CD4-positive, alpha-beta T cell treated with Interleukin-2 at 100 ng/mL for 4 hours (primary cell): Measurements from ENCODE around the gene RPS6KL1.

Experiments
- DNase-seq: peaks from one replicate; pipeline ENCODE4 v3.0.0-alpha.2; 2020; ENCODE audit warnings: low spot score

RPS6KL1 gene

DNA sequence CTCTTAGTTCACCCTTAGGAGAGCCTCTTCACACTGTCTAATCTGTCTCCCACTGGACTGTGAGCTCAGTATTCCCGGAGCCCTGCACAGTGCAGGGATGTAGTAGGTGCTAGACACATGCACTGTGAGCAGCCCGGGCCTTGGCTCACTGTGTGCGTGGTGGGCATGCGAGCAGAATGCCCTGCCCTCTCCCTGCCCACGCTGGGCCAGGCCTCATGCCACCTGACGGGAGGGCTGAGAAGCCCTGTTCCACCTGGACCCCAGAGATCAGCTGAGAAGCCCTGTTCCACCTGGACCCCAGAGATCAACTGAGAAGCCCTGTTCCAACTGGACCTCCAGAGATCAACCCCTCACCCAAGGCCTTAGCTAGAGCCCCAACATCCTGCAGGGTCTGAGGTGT is 10.9 kb downstream of the RPS6KL1 start:
- DNase-seq, result no peak

- DNase-seq, result no peak
Measured at GRCh38 chr14:74911704-74912103, 11.4 kb downstream of the RPS6KL1 start.

DNA sequence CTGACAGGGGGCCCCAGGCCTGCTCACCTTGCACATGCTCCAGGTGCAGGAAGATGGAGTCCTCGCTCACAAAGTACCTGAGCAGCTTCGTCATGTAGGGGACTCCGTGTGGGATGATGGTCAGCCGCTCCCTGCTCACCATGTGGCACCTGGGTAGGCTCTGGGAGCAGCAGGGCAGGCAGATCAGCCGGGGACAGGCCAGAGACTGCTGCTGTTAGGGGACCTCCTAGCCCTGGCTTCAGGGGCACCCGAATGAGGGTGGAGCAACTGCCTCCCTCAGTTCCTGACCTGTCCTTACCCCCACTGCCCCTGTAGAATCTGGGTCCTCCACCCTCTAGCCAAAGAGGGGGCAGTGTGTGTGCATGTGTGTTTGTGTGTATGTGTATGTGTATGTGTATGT is 11.8 kb downstream of the RPS6KL1 start:
- DNase-seq, result no peak

GRCh38 chr14:74910556-74910955 is 12.5 kb downstream of the RPS6KL1 start:
- DNase-seq, result no peak

DNA sequence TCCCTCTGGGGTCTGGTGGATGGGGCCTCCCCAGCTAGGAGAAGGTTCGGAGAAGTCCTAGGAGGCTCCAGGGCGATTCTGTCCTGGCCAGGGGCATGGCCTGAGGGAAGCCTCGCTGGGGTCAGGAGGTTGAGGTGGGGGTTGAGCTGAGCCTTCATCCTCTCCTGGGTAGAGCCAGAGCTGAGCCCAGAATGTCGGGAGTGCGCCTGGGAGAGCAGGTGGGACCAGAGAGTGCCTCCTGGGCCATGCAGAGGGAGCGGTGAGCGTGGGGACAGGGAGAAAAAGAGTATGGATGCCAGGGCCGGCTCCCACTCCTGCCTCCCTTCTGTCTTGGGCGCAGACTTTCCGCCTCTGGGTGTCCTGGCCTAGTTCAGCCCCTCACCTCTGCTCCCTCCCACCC is 13.1 kb downstream of the RPS6KL1 start:
- no peak for DNase-seq

DNA sequence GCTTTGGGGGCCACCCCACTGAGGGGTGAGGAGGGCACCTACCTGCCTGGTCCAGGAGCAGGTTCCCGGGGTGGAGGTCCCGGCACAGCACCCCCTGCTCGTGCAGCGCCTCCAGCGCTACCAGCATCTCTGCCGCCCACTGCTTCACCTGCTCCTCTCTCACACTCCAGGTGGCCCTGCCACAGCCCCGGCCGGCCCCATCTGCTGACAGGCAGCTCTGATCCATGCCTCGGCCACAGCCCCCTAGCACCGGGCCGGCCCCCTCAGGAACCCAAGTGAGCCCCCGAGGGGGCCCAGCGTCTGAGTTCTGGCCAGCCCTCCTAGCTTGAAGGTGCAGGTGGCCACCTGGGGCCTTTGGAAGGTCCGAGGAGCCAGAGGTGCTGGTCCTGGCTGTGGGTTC is 13.6 kb downstream of the RPS6KL1 start:
- no peak for DNase-seq

GRCh38 chr14:74908861-74909341 is 14.2 kb downstream of the RPS6KL1 start:
- DNase-seq, result no peak

DNA sequence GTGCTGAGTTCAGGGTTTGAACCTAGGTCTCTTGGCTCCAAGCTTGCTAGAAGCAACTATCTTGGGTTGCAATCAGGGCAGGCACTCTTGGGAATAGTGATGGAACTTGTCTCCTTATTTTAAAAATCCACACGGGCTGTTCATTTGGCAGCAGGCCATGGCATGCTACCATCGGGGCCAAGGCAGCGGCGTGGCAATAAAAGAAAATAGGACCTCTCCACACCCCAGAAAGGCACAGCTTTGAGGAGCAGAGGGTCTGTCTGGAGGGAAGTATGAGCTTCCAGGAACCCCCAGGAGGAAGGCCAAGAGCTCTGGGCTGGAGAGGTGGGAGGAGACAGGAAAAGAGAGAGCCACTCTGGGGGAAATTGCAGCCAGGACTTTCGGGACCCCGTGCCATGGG is 15.3 kb downstream of the RPS6KL1 start:
- DNase-seq, result no peak

GRCh38 chr14:74906925-74907521 is 16.0 kb downstream of the RPS6KL1 start:
- no peak for DNase-seq

DNA sequence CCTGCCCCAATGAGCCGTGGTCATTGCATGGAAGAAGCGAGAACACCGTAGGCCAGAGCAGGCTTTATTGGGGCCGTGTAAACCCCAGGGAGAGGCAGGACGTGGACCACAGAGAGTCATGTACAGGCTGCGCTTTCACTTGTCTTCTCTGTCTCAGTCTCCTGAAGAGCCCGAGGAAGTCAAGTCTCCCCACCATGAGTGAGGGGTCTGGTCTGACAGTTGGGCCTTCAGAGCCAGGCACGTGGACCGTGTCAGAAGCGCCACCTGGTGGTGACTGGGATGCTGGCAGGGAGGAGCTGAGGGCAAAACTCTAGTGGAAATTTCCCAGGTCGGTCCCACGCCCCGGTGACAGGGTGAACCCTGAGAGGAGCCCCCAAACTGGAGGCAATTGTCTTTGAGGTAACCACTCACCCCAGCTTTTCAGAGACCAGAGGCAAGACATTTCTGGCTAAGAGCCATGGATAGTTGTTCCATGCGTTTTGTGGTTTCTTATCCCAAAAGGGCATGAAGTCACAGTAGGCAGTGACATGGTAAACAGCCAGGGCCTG is 17.4 kb downstream of the RPS6KL1 start:
- peak; percentile 78 for DNase-seq

DNA sequence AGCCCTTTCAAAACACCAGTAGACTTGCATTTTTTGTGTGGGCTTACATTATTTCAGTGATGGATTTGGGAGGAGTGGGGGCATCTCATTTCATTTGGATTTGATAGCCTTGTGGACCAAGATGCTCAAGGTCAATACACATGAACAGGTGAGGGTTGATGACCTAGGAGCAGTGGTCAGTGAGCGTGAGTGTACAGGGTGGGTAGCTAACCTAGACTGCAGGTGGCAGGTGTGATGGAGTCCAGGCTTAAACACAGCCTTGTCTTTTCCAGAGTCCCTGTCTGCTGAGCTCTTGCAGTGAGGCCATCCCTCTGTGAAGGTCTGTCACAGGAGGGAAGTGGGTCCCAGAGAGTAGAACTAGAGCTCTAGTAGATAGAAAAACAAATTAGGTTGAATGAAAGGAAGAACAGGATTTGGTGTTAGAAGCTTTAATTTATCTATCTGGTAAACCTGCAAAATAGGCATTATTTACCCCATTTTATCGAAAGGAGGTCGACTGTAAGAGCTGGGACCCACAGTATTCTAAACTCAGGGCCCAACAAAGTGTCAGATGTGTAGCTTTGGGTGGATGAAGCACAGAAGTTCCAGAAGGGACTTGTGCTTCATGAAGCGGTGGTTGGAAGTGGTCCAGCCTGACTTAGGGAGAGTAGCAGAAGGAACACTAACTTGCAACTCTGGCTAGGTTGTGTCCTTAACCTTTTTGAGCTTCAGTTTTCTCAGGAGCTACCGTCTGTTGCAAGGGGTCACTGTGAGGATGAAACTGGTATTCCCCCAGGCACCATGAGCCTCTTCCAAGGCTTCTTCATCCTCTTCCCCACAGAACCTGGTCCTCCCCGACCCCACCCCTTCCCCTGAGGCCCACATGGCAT is 18.2 kb downstream of the RPS6KL1 start:
- DNase-seq, result no peak

GRCh38 chr14:74902941-74903705 is 19.9 kb downstream of the RPS6KL1 start:
- no peak for DNase-seq

- DNase-seq, result no peak
Measured at GRCh38 chr14:74898694-74899093, 24.4 kb downstream of the RPS6KL1 start.

GRCh38 chr14:74898083-74898482 is 25.0 kb downstream of the RPS6KL1 start:
- no peak for DNase-seq

- no peak for DNase-seq
Measured at GRCh38 chr14:74897642-74898041, 25.4 kb downstream of the RPS6KL1 start.

DNA sequence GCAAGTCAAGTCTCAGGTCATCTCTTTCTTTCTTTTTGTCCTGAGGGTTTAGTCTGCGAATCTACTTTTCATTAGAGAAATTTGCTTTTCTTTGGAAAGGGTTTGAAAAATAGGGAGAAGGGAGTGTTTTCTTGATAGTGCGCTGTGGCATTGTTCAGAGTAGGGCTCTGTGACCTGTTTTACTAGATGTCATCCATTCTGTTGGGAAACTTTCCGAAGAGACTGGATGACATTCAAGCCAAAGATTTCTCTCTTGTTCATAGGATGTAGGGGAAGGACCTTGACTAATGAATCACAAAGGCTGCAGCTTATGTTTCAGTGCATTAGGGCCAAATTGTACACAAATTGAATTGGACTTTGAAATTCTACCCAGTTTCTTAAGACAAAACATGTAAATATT is 26.7 kb downstream of the RPS6KL1 start:
- DNase-seq, result no peak

- DNase-seq, result no peak
Measured at GRCh38 chr14:74893614-74894091, 29.4 kb downstream of the RPS6KL1 start.

- no peak for DNase-seq
Measured at GRCh38 chr14:74892745-74893144, 30.3 kb downstream of the RPS6KL1 start.

DNA sequence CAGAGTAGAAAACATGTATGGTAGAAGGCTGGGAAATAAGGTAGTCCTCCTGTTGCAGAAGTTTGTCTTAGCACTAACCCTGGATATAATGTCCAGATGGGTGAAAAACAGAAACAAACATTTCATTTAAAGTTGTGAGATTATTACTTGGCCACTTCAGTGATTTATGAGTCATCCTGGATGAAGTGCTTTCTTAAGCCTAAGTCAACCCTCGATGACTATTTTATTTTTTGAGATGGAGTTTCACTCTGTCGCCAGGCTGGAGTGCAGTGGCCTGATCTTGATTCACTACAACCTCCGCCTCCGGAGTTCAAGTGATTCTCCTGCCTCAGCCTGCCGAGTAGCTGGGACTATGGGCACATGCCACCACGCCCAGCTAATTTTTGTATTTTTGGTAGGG is 31.2 kb downstream of the RPS6KL1 start:
- no peak for DNase-seq

GRCh38 chr14:74890262-74890661 is 32.8 kb downstream of the RPS6KL1 start:
- DNase-seq, result no peak

DNA sequence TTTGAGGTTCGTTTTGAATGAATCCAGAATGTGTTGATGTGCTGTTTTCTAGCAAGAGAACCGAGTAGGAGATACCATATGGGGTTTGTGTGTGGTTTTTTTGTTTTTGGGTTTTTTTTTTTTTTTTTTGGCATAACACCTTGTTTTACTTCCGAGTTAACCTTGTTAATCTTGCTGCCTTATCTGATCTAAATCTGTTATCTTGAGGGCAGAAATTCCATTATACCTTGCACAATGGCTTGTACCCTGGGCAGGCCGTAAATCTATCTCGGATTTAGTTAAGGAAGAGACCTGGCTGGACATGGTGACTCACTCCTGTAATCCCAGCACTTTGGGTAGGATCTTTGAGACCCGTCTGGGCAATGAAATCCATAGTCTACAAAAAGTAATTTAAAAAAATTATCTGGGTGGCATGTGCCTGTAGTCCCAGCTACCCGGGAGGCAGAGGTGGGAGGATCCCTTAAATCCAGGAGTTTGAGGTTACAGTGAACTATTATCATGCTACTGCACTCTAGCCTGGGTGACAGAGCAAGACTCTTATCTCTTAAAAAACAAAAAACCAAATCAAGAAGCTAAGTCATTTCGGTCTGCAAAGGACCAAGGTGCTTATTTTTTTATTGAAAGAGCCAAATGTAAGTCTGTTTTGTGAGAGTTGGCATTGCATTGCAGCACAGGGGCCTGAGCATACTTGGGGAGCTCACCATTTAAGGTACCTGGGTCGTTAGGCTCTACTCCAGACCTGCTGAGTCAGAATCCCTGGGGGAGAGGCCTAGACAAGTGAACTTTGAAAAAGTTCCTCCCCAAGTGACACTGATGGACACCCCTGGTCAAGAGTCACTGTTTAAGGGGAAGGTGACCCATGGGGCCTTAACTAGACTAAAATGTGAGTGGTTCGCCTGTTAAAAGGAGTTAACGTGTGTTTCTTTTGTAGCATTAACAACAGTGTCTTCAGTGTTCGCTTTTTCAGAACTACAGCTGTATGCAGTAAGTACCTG is 34.6 kb downstream of the RPS6KL1 start:
- DNase-seq, result no peak
